ENCODE data around the gene C11orf21.
"Not testable (repeated sequence)": the region's sequence is repeated elsewhere in the genome, so short reads cannot be mapped to it uniquely, and the experiment has no call there.

The C11orf21 gene

DNA sequence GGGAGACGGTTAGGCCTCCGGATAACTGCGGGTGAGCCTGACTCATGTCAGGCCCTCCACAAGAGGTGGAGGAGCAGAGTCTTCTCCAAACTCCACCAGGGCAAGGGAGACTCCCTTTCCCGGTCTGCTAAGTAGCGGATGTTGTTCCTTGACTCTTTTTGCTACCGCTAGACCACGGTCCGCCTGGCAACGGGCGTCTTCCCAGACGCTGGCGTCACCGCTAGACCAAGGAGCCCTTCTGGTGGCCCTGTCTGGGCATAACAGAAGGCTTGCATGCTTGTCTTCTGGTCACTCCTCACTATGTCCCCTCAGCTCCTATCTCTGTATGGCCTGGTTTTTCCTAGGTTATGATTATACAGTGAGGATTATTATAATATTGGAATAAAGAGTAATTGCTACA is 15.4 kb downstream of the C11orf21 start:
- not testable (repeated sequence) for H3K36me3 ChIP-seq (ENCODE audit: control insufficient read depth, insufficient read depth, low read length); H3K9me3 ChIP-seq (ENCODE audit: control insufficient read depth, insufficient read depth, low read length); H3K27me3 ChIP-seq (ENCODE audit: control insufficient read depth, insufficient read depth, low read length); H3K4me3 ChIP-seq (ENCODE audit: low read depth, low read length); H3K9ac ChIP-seq (ENCODE audit: low read depth, low read length); H3K4me1 ChIP-seq (ENCODE audit: control insufficient read depth, insufficient read depth, low read length)

DNA sequence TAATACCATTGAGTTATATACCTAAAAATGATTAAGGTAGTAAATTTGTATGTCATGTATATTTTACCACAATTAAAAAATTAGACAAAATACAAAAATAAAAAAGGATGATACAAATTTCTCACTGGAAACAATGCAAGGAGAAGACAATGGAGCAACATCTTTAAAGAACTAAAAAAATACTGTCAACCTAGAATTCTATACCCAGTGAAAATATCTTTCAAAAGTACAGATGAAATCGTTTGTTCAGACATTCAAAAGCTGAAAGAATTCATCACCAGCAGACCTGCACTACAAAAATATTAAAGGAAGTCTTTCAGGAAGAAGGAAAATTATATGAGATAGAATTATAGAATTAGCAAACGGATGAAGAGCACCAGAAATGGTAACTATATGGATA is 21.5 kb downstream of the C11orf21 start:
- peaks cover 3% of the 10 kb centered on the region for H3K27me3 ChIP-seq (ENCODE audit: control insufficient read depth, insufficient read depth, low read length)
- H3K4me3 ChIP-seq (ENCODE audit: low read depth, low read length), result no peak overlapping the region
- no peaks in the 10 kb centered on the region for H3K4me1 ChIP-seq (ENCODE audit: control insufficient read depth, insufficient read depth, low read length)
- no peak overlapping the region for H3K9ac ChIP-seq (ENCODE audit: low read depth, low read length)
- H3K36me3 ChIP-seq (ENCODE audit: control insufficient read depth, insufficient read depth, low read length), result no peaks in the 10 kb centered on the region
- H3K9me3 ChIP-seq (ENCODE audit: control insufficient read depth, insufficient read depth, low read length), result no peaks in the 10 kb centered on the region

DNA sequence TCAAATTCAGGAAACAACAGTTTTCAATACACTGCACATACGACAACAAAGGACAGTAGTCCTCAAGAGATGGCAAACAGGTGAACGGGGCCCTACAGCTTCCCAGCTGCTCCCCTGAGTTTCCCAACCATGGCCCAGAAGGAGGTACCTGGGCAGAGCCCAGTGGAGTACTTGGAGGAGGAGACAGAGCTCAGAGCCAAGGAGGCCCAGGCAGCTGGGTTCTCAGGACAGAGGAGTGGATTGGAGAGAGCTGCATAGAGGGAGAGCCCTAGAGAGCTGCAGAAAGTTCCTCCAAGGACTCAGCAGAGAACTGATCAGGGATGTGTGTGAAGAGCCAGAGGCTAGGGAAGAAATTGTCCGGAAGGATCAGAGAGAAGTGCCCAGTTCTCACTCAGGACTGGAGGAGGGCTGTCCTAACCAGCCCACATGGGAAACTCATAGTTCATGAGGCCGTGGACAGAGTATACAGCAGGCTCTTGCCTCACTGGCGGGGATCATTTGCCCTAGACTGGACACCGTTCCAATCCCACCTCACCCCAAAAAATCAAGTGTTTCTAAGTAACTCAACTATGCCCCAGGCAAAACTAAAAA is 23.7 kb downstream of the C11orf21 start:
- H3K27me3 ChIP-seq (ENCODE audit: control insufficient read depth, insufficient read depth, low read length), result peaks cover 15% of the 10 kb centered on the region
- H3K36me3 ChIP-seq (ENCODE audit: control insufficient read depth, insufficient read depth, low read length), result no peaks in the 10 kb centered on the region
- no peaks in the 10 kb centered on the region for H3K4me1 ChIP-seq (ENCODE audit: control insufficient read depth, insufficient read depth, low read length)
- no peaks in the 10 kb centered on the region for H3K9me3 ChIP-seq (ENCODE audit: control insufficient read depth, insufficient read depth, low read length)
- no peak overlapping the region for H3K9ac ChIP-seq (ENCODE audit: low read depth, low read length)
- H3K4me3 ChIP-seq (ENCODE audit: low read depth, low read length), result no peak overlapping the region

DNA sequence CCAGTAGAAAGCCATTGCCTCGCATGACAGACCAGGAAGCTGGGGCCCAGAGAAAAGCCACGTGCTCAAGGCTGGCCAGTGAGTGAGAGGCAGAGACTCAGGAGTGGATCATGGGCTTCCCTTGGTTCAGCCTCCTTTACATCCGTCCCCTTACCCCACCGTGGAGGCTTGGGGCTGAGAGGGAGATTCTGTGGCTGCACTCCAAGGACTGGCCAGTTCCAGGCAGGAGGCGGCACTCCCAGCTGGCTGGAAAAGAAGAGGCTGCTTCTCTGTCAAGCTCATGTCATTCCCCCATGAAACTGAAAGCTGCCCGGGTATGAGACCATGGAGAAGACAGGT is 24.7 kb downstream of the C11orf21 start:
- no peak overlapping the region for H3K9ac ChIP-seq (ENCODE audit: low read depth, low read length)
- no peaks in the 10 kb centered on the region for H3K36me3 ChIP-seq (ENCODE audit: control insufficient read depth, insufficient read depth, low read length)
- no peak overlapping the region for H3K4me3 ChIP-seq (ENCODE audit: low read depth, low read length)
- H3K27me3 ChIP-seq (ENCODE audit: control insufficient read depth, insufficient read depth, low read length), result peaks cover 25% of the 10 kb centered on the region
- H3K9me3 ChIP-seq (ENCODE audit: control insufficient read depth, insufficient read depth, low read length), result no peaks in the 10 kb centered on the region
- no peaks in the 10 kb centered on the region for H3K4me1 ChIP-seq (ENCODE audit: control insufficient read depth, insufficient read depth, low read length)

DNA sequence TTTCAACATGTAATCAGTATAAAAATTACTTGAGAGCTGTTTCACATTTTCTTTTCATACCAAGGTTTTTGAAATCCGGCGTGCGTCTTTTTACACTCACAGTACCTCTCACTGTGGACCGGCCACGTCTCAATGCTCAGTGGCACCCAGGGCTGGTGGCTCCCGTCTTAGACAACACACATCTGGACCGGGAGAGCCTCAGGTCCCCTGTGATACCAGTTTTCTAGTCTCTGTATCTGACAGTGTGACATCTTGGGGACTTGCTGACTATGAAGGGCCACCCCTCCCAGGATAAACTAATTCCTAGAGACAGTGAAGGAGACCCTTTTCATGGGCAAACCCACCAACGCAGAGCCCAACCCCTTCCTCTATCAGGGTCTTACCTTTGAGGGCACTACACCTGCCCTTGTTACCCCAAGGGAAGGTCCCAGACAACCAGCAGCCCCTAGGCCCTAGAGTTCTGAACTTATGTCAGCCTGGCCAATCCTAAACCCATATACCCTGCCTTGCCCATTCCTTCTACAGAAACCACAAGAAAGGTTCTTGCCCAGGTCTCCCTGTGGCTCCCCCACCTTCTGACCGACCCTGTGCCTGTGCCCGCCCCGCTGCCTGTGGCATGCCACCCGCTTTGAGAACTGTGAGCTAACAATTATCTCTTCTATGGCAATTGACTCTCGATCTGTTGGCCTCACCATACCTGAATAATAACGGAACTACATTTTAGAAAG is 25.3 kb downstream of the C11orf21 start:
- H3K9me3 ChIP-seq (ENCODE audit: control insufficient read depth, insufficient read depth, low read length), result no peaks in the 10 kb centered on the region
- H3K4me1 ChIP-seq (ENCODE audit: control insufficient read depth, insufficient read depth, low read length), result no peaks in the 10 kb centered on the region
- no peaks in the 10 kb centered on the region for H3K36me3 ChIP-seq (ENCODE audit: control insufficient read depth, insufficient read depth, low read length)
- H3K4me3 ChIP-seq (ENCODE audit: low read depth, low read length), result no peak overlapping the region
- H3K9ac ChIP-seq (ENCODE audit: low read depth, low read length), result no peak overlapping the region
- H3K27me3 ChIP-seq (ENCODE audit: control insufficient read depth, insufficient read depth, low read length), result peaks cover 31% of the 10 kb centered on the region

DNA sequence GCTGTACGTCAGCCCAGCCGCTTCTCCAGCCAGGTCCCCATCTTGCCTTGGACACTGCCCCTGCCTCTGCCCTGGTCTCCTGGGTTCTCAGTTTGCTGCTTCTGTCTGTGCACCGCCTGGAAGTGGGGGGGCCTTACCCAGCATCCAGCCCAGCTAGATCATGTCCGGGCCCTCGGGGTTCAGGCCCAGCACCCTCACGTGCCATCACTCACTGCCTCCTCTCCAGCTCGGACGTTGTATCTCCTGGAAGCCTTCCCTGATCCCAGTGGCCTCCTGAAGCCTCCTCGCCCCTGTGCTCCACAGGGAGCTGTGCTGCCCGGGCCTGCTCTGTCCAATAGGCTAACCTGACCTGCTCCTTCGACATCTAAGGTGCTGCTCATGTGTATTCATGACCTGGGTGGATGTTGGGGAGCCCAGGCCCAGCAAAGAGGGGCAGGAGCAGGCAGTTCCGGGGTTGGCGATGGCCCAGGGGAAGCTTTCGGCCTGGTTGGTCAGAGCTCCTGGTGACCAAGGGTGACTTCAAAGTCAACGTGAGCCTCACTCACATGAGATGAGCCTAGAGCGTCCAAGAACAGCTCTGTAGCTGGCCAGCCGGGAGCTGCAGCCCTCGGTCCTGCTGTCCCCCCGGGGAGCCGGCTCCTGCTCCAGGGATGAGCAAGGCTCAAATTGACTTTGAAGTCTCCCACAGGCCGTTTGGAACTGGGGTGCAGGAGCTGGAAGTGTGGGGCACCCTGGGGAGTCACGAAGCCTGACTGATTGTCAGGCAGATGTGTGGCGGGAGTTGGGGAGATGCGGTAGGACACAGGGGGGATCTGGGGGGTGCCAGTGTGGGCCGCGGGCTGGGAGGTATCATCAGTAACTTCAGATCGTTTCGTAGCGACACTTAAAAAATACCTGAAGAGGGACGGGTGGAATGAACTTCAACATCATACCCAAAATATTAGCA is 26.1 kb downstream of the C11orf21 start:
- H3K4me1 ChIP-seq (ENCODE audit: control insufficient read depth, insufficient read depth, low read length), result no peaks in the 10 kb centered on the region
- peaks cover 36% of the 10 kb centered on the region for H3K27me3 ChIP-seq (ENCODE audit: control insufficient read depth, insufficient read depth, low read length)

DNA sequence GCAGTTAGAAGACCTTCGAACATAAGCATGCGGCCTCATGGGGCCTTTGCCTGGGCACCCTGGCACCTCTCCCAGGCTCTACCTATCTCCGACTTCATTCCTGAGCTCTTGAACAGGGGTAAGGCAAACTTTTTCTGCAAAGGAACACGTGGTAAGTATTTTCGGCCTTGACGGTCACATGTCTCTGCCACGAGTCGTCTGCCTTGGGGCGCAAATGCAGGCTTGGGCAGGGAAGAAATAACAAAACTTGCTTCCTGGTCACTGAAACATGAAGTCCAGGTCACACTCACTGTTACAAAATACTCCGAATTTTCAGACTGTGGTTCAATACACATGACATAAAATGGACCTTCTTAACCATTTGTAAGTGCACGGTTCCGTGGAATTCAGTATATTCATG is 27.9 kb downstream of the C11orf21 start:
- no peak overlapping the region for H3K9ac ChIP-seq (ENCODE audit: low read depth, low read length)
- H3K36me3 ChIP-seq (ENCODE audit: control insufficient read depth, insufficient read depth, low read length), result no peaks in the 10 kb centered on the region
- H3K4me1 ChIP-seq (ENCODE audit: control insufficient read depth, insufficient read depth, low read length), result no peaks in the 10 kb centered on the region
- no peaks in the 10 kb centered on the region for H3K9me3 ChIP-seq (ENCODE audit: control insufficient read depth, insufficient read depth, low read length)
- H3K4me3 ChIP-seq (ENCODE audit: low read depth, low read length), result no peak overlapping the region
- peaks cover 47% of the 10 kb centered on the region for H3K27me3 ChIP-seq (ENCODE audit: control insufficient read depth, insufficient read depth, low read length)

More for the DNA sequence above, 26.1 kb downstream of the C11orf21 start:
- no peaks in the 10 kb centered on the region for H3K9me3 ChIP-seq (ENCODE audit: control insufficient read depth, insufficient read depth, low read length)
- no peak overlapping the region for H3K4me3 ChIP-seq (ENCODE audit: low read depth, low read length)
- H3K36me3 ChIP-seq (ENCODE audit: control insufficient read depth, insufficient read depth, low read length), result no peaks in the 10 kb centered on the region
- no peak overlapping the region for H3K9ac ChIP-seq (ENCODE audit: low read depth, low read length)

DNA sequence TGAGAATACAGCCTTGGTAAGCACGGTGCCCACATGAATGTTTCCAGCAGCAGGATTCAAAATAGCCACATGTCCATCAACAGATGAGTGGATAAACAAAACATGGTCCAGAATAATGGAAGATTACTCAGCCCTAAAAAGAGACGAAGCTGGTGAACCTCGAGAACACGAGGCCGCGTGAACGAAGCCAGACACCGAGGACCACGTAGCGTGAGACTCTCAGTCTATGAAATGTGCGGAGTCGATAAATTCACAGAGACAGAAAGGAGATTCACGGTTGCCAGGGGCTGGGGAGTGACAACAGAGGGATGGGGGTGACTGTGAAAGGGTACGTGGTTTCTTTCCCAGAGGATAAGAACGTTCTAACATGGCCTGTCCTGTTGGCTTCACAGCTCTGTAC is 28.4 kb downstream of the C11orf21 start:
- H3K4me1 ChIP-seq (ENCODE audit: control insufficient read depth, insufficient read depth, low read length), result no peaks in the 10 kb centered on the region
- H3K27me3 ChIP-seq (ENCODE audit: control insufficient read depth, insufficient read depth, low read length), result peaks cover 50% of the 10 kb centered on the region
- no peaks in the 10 kb centered on the region for H3K9me3 ChIP-seq (ENCODE audit: control insufficient read depth, insufficient read depth, low read length)
- H3K9ac ChIP-seq (ENCODE audit: low read depth, low read length), result no peak overlapping the region
- no peaks in the 10 kb centered on the region for H3K36me3 ChIP-seq (ENCODE audit: control insufficient read depth, insufficient read depth, low read length)
- no peak overlapping the region for H3K4me3 ChIP-seq (ENCODE audit: low read depth, low read length)

DNA sequence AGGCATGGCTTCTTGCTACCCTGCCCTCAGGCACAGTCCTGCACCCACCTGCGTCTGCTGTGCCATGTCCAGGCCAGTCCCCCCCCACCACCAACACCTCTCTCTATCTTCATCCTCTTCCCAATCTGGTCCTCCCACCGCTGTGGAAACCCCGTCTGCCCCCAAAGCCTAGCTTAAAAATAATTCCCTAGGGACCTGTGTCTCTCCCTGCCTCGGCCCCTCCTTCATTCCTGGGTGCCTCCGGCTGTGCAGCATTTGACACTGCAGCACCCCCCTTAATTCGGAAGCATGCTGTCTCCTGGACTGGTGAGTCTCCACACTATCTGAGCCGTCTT is 28.8 kb downstream of the C11orf21 start:
- peaks cover 54% of the 10 kb centered on the region for H3K27me3 ChIP-seq (ENCODE audit: control insufficient read depth, insufficient read depth, low read length)
- H3K4me3 ChIP-seq (ENCODE audit: low read depth, low read length), result no peak overlapping the region
- no peaks in the 10 kb centered on the region for H3K9me3 ChIP-seq (ENCODE audit: control insufficient read depth, insufficient read depth, low read length)

DNA sequence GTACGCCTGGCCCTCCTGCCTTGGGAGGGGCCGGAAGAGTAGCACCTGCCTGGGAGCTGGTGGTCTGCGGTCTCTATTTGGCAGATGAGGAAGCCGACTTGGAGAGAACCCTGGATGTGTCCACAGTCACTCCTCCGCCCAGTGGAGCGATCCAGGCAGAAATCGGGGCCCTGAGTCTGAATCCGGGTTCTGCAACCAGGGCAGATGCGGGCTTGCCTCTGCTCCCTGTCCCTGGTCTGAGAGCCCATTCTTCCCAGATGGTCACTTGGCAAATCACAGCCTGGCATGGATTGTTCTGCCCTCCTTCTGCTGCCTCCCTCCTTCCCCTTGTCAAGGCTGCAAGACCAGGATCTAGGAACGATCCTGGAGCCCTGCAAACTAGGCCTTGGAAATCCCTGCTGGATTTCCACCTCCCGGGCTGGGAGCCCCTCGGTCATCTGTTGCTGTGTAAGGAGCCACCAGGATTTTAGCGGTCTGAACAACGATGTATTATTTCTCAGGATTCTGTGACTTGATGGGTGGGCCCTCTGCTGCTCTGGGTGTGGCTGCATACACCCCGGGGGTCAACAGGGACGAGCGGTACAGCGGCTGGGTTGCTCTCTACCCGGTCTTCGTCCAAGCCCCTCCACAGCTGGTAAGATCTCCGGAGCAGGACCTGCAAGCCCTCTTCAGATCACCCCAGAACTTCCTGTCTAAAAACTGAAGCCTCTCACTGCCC is 29.3 kb downstream of the C11orf21 start:
- Histone ChIP-seq H3K4me3 (ENCODE audit: low read depth, low read length) (no peak overlapping the region), H3K4me1 (ENCODE audit: control insufficient read depth, insufficient read depth, low read length) (no peaks in the 10 kb centered on the region), H3K36me3 (ENCODE audit: control insufficient read depth, insufficient read depth, low read length) (no peaks in the 10 kb centered on the region), H3K9me3 (ENCODE audit: control insufficient read depth, insufficient read depth, low read length) (no peaks in the 10 kb centered on the region), H3K27me3 (ENCODE audit: control insufficient read depth, insufficient read depth, low read length) (peaks cover 58% of the 10 kb centered on the region), H3K9ac (ENCODE audit: low read depth, low read length) (no peak overlapping the region)

More for the DNA sequence above, 28.8 kb downstream of the C11orf21 start:
- no peaks in the 10 kb centered on the region for H3K36me3 ChIP-seq (ENCODE audit: control insufficient read depth, insufficient read depth, low read length)
- H3K9ac ChIP-seq (ENCODE audit: low read depth, low read length), result no peak overlapping the region
- H3K4me1 ChIP-seq (ENCODE audit: control insufficient read depth, insufficient read depth, low read length), result no peaks in the 10 kb centered on the region

DNA sequence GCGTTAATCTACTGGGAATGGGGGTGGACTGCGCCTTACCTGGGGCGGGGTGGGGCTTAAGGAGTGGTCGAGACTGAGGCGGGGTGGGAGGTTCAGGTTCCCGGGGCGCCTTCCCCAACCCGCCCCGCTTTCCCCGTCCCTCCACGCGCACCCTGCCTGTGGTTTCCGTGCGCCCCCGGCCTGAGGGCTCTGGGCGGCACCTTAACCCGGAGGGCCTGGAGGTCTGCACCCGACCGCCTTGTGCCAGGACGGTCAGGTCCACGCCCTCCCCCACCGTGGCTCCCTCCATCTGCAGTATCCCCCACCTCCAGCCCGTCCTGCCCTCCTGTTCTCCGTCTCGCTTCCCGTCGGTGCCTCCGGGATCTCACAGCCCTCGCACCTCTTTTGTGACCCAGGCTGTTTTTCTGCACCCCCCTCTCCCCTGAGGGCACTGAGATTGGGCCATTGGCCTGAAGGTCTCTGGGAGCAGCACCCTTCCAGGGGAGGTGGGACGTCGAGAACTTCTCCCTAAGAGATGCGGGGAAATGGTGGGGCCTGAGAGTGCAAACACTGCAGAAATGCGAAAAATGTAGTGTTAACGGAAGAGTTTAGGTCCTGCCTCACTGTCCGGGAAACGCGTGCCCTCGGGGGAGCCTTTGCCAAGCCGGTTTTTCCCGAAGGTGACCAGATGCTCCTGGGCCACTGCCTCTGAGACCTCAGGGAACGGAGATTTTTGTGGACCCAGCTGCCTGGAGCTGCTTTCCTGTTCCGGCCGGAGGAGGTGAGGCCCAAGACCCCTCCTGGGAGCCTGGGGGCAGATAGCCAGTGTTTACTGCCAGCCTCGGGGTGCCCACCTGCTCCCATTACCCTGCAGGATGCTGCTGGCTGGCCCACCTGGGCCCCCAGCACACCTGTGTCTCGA is 30.1 kb downstream of the C11orf21 start:
- Histone ChIP-seq H3K9ac (ENCODE audit: low read depth, low read length) (no peak overlapping the region), H3K27me3 (ENCODE audit: control insufficient read depth, insufficient read depth, low read length) (peaks cover 64% of the 10 kb centered on the region), H3K9me3 (ENCODE audit: control insufficient read depth, insufficient read depth, low read length) (no peaks in the 10 kb centered on the region), H3K36me3 (ENCODE audit: control insufficient read depth, insufficient read depth, low read length) (no peaks in the 10 kb centered on the region), H3K4me1 (ENCODE audit: control insufficient read depth, insufficient read depth, low read length) (no peaks in the 10 kb centered on the region), H3K4me3 (ENCODE audit: low read depth, low read length) (no peak overlapping the region)
